Measurements from ENCODE around the gene CHCHD6.

The CHCHD6 gene

GRCh38 chr3:126743781-126744180, 39.7 kb downstream of the CHCHD6 start:
- DNase-seq (ENCODE audit: low spot score) = no peak

- no peak for DNase-seq (ENCODE audit: low spot score)
These were observed 41.8 kb downstream of the CHCHD6 start for GRCh38 chr3:126745760-126746394.

DNA sequence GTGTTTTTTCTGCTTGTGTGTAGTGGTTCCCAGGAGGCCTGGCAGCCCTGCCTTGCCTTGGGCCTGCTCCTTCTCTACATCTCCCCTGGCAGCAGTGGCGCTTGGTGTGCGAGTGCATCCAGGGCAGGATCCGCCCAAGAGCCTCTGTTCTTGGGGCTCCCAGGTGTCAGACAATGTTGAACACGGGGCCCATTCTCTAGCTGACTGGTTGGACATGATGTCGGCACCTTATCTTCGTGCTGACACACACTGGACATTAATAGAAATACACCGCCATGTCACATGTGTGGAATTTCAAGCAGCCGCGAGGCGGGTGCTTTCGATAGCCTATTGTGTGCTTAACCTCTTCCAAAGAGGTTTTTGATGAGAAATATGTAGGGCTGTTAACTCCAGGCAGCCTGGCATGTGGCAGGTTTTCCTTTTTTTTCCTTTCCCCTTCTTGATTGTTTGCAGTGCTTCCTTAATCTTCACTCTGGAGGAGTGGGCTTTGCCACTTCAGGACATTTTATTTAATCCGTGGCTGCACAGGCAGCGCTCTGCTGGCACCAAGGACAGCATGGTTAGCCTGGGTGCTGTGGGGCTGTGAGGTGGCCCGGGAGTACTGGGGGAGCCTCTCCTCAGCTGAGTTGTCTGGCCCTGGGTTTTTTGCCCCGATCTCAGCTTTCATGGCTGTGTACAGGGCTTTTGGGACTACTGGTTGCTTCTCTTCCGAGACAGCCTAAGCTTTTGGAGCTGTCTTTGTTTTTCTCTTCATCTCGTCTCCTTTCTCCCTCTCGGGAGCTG, 42.5 kb downstream of the CHCHD6 start:
- DNase-seq (ENCODE audit: low spot score) = no peak

GRCh38 chr3:126747768-126748167, 43.7 kb downstream of the CHCHD6 start:
- no peak for DNase-seq (ENCODE audit: low spot score)

DNA sequence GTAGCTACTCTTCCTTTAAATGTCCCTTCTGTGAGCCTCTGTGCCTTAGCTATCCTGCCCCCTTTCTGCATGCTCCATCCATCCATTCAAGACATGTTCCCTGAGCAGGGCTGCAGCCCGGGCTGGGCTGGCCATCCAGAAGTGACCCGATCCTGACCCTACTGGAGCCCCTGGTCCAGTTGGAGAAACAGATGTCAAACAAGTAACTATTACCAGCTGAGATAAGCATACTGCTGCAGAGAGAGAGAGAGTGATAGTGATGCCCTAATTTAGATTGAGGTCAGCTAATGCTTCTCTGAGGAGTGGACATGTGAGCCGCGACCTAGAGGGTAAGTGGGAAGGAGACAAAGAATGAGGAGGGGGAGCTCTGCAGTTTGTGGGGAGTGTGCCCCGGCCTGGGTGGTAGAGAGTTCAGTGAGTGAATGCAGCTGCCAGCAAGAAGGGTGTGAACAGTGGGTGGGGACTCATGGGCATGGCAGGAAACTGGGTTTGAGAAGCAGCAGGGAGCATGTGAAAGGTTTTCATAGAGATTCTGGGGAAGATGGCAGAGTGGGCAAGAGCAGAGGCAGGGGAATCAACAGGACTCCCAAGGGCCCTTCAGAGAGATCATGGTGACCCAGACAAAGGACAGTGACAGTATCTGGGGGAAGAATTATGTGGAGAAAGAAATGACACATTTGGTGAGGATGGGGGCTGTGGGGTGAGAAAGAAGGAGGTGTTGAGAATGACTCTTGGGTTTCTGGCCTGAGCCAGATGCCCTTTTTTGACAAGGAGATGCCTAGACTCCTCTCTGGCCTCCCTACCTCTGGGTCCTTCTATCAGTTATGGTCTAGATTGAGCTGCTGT, 44.9 kb downstream of the CHCHD6 start:
- no peak for DNase-seq (ENCODE audit: low spot score)

- no peak for DNase-seq (ENCODE audit: low spot score)
These were observed 45.5 kb downstream of the CHCHD6 start for GRCh38 chr3:126749547-126749875.

GRCh38 chr3:126749931-126750755, 46.1 kb downstream of the CHCHD6 start:
- DNase-seq (ENCODE audit: low spot score) = no peak

- DNase-seq (ENCODE audit: low spot score) = no peak
These were observed 46.7 kb downstream of the CHCHD6 start for GRCh38 chr3:126750756-126751121.

DNA sequence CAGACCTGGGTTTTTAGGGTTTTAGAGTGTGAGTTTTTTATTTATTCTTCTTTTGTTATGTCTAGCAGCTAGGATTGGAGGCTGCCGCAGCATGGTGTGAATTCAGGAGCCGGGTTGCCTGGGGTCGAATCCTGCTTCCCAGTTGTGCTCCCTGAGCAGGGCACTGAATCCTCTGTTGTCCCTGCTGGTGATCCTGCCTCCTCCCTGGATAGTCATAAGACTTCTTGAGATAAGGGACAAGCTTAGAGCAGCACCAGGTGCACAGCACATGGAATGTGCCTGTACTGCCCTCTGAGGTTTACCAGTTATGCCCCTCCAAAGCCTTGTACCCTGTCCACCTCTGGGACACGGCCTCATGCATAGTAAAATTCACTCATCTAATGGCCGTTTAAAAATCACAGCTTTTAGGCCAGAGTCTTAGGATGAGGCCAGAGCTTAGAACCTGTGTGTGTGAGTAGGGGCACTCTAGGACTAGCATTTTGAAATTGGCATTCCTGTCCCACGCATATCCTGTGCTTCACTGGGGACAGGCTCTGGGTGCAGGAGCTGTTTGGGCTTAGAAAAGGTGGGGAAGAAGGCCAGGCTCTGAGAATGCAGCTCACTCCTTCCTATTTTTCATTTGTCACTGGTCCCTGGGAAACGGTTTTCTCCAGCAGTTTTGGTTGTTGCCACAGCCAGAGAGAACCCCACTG, 47.7 kb downstream of the CHCHD6 start:
- no peak for DNase-seq (ENCODE audit: low spot score)

DNA sequence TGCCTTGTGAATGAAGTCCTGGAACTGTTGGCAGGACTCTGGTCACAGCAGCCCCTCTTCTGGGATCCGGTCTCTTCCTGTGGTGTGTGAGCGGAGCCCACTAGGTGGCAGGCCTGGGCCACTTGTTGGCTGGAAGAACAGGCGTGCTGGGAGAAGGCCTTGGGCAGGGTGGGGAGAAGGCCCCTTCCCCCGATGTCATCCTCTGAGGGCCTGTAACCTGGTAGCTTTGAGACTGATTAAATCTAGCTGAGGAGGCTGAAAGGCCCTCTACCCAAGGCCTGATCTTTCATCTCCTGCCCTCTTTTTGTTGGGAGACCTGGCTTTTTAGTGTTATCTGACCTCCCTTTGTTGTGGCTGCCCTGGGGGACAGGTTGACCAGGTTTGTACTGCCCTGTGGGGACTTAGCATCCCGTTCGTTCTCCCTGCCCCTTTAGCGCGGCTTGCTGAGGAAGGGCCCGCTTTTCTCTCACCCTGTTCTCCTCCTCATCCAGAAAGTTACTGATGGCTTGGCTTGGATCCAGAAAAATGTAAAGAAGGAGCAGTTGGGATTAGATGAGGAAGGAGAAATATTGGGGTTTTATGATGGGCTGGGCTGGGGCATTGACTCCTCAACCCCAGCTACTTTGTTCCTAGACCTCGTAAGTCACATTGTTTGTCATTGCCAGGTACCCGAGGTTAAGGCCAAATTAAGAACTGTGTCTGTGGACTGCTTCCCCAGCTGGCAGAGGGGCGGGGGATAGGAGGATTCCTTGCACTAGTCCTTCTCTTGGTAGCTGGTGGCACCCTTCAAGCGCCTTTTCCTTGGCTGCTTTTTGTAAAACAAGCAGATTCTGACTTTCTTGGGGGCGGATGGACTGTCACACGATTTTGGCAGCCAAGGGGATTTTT, 48.5 kb downstream of the CHCHD6 start:
- DNase-seq (ENCODE audit: low spot score) = peak; percentile 37

- no peak for DNase-seq (ENCODE audit: low spot score)
These were observed 49.4 kb downstream of the CHCHD6 start for GRCh38 chr3:126753191-126754160.

GRCh38 chr3:126755866-126756265, 51.8 kb downstream of the CHCHD6 start:
- DNase-seq (ENCODE audit: low spot score) = no peak

DNA sequence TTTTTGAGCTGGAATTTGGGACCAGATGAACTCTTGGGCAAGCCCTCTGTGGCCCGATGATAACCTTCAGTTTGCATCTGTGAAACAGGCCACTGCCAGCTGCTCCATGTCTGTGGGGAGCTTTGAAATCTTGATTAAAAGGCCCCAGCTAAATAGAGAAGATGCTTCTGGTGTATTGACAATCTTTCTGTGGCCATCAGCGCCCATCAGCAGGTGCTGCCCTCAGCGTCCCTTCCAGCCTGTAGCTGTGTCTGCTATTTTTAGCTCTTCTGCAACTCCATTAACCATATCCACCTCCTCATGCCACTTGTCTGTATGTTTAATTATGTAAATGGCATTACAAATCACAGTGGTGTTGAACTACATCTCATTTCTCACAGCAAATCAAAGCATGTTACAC, 54.0 kb downstream of the CHCHD6 start:
- no peak for DNase-seq (ENCODE audit: low spot score)

- DNase-seq (ENCODE audit: low spot score) = no peak
These were observed 54.8 kb downstream of the CHCHD6 start for GRCh38 chr3:126758882-126759281.

GRCh38 chr3:126760541-126760940, 56.5 kb downstream of the CHCHD6 start:
- no peak for DNase-seq (ENCODE audit: low spot score)

DNA sequence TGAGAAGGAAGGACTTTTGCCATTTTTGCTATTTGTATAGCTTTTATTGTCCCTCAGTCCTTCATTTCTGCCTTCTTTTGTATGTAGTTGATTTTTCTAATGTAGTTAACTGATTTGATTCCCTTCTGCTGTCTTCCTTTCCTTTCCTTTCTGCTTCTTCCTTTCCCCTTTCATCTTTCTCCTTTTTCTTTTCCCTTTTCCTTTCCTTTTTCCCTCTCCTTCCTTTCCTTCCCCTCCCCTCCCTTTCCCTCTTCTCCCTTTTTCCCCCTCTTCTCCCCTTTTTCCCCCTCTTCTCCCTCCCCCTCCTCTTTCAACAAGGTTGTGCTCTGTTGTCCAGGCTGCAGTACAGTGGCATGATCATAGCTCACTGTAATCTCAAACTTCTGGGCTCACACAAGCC, 59.0 kb downstream of the CHCHD6 start:
- DNase-seq (ENCODE audit: low spot score) = no peak

GRCh38 chr3:126765187-126766069, 61.4 kb downstream of the CHCHD6 start:
- DNase-seq (ENCODE audit: low spot score) = no peak

GRCh38 chr3:126766653-126767052, 62.6 kb downstream of the CHCHD6 start:
- DNase-seq (ENCODE audit: low spot score) = no peak
